Mesenchymal stem cell (in vitro differentiated cells and primary cell): Measurements from ENCODE around the gene GRAMD2A.

ENCODE experiments used
- DNase-seq: peaks from one replicate; pipeline ENCODE4 v3.0.0-alpha.2; 2013
- H2AFZ ChIP-seq: one replicate; pipeline ENCODE4 v1.6.1; 2013; ENCODE audit warnings: low read depth, mild to moderate bottlenecking, control low read depth, inconsistent platforms, low read length, moderate library complexity
- H2AK5ac ChIP-seq: 2 replicates; pipeline ENCODE4 v1.6.1; 2013; ENCODE audit warnings: low read length, moderate library complexity, mild to moderate bottlenecking, inconsistent platforms; ENCODE audit not compliant: severe bottlenecking
- H2BK120ac ChIP-seq: one replicate; pipeline ENCODE4 v1.6.1; 2013; ENCODE audit warnings: low read depth, mild to moderate bottlenecking, inconsistent platforms, low read length, moderate library complexity
- H2BK12ac ChIP-seq, 2 experiments: one replicate each; pipeline ENCODE4 v1.6.1; 2013; ENCODE audit warnings: inconsistent platforms in 2 of 2, low read length in 2 of 2, mild to moderate bottlenecking in 2 of 2, moderate library complexity in 2 of 2, control low read depth in 1 of 2
- H2BK15ac ChIP-seq: one replicate; pipeline ENCODE4 v1.6.1; 2013; ENCODE audit warnings: mild to moderate bottlenecking, low read depth, inconsistent platforms; ENCODE audit not compliant: poor library complexity, severe bottlenecking
- H2BK5ac ChIP-seq: 2 replicates; pipeline ENCODE4 v1.6.1; 2013; ENCODE audit warnings: low read depth, mild to moderate bottlenecking, low read length, control low read depth, inconsistent platforms; ENCODE audit not compliant: poor library complexity, severe bottlenecking
- H3K14ac ChIP-seq, 2 experiments: one replicate each; pipeline ENCODE4 v1.6.1; 2013; ENCODE audit warnings: inconsistent platforms in 2 of 2, low read length in 2 of 2, control low read depth in 1 of 2, mild to moderate bottlenecking in 1 of 2, moderate library complexity in 1 of 2
- H3K18ac ChIP-seq, 2 experiments: one replicate each; pipeline ENCODE4 v1.6.1; 2013; ENCODE audit warnings: inconsistent platforms in 2 of 2, low read length in 2 of 2, control low read depth in 1 of 2, low read depth in 1 of 2, mild to moderate bottlenecking in 1 of 2
- H3K23ac ChIP-seq, 2 experiments: one replicate each; pipeline ENCODE4 v1.6.1; 2013; ENCODE audit warnings: inconsistent platforms in 2 of 2, low read length in 2 of 2, mild to moderate bottlenecking in 2 of 2, moderate library complexity in 2 of 2, control low read depth in 1 of 2
- H3K27ac ChIP-seq: 2 replicates; pipeline ENCODE4 v1.5.1; 2013; ENCODE audit warnings: mild to moderate bottlenecking, moderate library complexity, low read length, control low read depth, inconsistent platforms; ENCODE audit not compliant: poor library complexity, severe bottlenecking
- H3K27me3 ChIP-seq, 2 experiments: 2 replicates each; pipeline versions ENCODE4 v1.6.1 to v1.7.0; 2013; ENCODE audit warnings: low read length in 2 of 2, mild to moderate bottlenecking in 2 of 2, moderate library complexity in 2 of 2, control low read depth in 1 of 2, inconsistent platforms in 1 of 2; ENCODE audit not compliant: control insufficient read depth in 1 of 2, insufficient read depth in 1 of 2
- H3K36me3 ChIP-seq, 2 experiments: 2 replicates each; pipeline versions ENCODE4 v1.6.1 to v1.7.0; 2013; ENCODE audit warnings: low read length in 2 of 2, control low read depth in 1 of 2, inconsistent platforms in 1 of 2, low read depth in 1 of 2, mild to moderate bottlenecking in 1 of 2; ENCODE audit not compliant: insufficient read depth in 2 of 2, control insufficient read depth in 1 of 2
- H3K4ac ChIP-seq, 2 experiments: one replicate each; pipeline ENCODE4 v1.6.1; 2013; ENCODE audit warnings: inconsistent platforms in 2 of 2, low read length in 2 of 2, mild to moderate bottlenecking in 2 of 2, moderate library complexity in 2 of 2, control low read depth in 1 of 2, low read depth in 1 of 2
- H3K4me1 ChIP-seq: 2 replicates; pipeline ENCODE4 v1.6.1; 2013; ENCODE audit warnings: low read depth, low read length, control low read depth; ENCODE audit not compliant: control insufficient read depth, insufficient read depth
- H3K4me2 ChIP-seq: 2 replicates; pipeline ENCODE4 v1.6.1; 2013; ENCODE audit warnings: low read length, mild to moderate bottlenecking, inconsistent platforms; ENCODE audit not compliant: poor library complexity, severe bottlenecking
- H3K4me3 ChIP-seq, 2 experiments: 2 replicates each; pipeline versions ENCODE4 v1.5.1 to v1.7.0; 2013; ENCODE audit warnings: low read length in 2 of 2, mild to moderate bottlenecking in 2 of 2, control low read depth in 1 of 2, low read depth in 1 of 2; ENCODE audit not compliant: insufficient read depth in 1 of 2
- H3K79me1 ChIP-seq: replicated peaks from 2 replicates; pipeline ENCODE4 v1.6.1; 2013; ENCODE audit warnings: mild to moderate bottlenecking, control low read depth, low read length, inconsistent platforms; ENCODE audit not compliant: poor library complexity, severe bottlenecking
- H3K9ac ChIP-seq: 2 replicates; pipeline ENCODE4 v1.7.0; 2013; ENCODE audit warnings: mild to moderate bottlenecking, low read length, moderate library complexity
- H3K9me3 ChIP-seq: 2 replicates; pipeline ENCODE4 v1.7.0; 2013; ENCODE audit warnings: mild to moderate bottlenecking, low read length; ENCODE audit not compliant: control insufficient read depth
- H4K8ac ChIP-seq: one replicate; pipeline ENCODE4 v1.6.1; 2013; ENCODE audit warnings: inconsistent platforms, mild to moderate bottlenecking, low read length, moderate library complexity
- H4K91ac ChIP-seq: one replicate; pipeline ENCODE4 v1.6.1; 2013; ENCODE audit warnings: mild to moderate bottlenecking, low read length, inconsistent platforms
- WGBS: methylation state at CpG from one replicate; pipeline ENCODE4 v1.1.7; 2013; ENCODE audit warnings: mixed read lengths; 5-methylcytosine and 5-hydroxymethylcytosine counted together

GRAMD2A gene

DNA sequence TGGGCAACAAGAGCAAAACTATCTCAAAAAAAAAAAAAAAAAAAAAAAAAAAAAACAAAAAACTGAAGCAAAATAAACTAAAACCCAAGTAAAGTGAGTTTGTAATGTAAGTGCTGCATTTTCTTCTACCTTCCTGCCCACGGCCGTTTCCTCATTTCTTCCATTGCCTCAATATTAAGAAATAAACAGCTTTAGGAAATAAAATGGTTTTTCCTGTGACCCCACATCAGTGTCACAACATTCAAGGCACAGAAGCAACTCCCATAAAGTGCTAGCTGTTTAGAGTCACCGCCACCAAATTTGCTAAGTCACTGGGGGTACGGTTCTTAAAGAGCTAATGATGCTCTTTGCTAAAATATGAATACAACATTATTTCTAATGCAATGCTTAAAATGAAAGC is 30.1 kb upstream of the GRAMD2A start:
- Histone ChIP-seq H2BK5ac (peak overlapping the region; percentile 8), H3K18ac (no peak overlapping the region)

DNA sequence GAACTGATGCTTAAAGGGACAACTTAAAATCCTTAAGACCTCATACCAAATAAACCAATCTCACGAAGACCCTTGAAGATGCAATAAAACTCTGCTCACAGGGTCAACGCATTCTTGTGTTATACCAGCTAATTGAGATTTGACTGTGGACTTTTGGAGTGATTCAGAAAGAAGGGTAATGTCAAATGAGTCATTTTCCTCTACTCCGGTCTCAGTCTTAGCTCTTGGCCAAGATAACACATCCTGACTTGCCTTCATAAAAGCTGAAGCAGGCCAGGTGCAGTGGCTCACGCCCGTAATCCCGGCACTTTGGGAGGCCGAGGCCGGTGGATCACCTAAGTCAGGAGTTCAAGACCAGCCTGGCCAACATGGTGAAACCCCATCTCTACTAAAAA is 29.6 kb upstream of the GRAMD2A start:
- Histone ChIP-seq H2AK5ac (no peak overlapping the region), H3K36me3 (peaks cover 18 to 32% of the 10 kb centered on the region in 2 experiments), H4K91ac (no peak overlapping the region), H3K4me1 (peaks cover 22% of the 10 kb centered on the region), H4K8ac (no peak overlapping the region), H3K9ac (peak overlapping the region; percentile 99), H2BK120ac (no peak overlapping the region), H2BK15ac (no peak overlapping the region), H3K4me2 (peak overlapping the region; percentile 44), H2BK12ac (no peak overlapping the region), H3K18ac (no peak overlapping the region), H3K4ac (no peak overlapping the region), H2BK5ac (peak overlapping the region; percentile 10), H2AFZ (no peak overlapping the region), H3K4me3 (peak overlapping the region in 1 of 2 experiments; percentile 98), H3K27ac (peak overlapping the region; percentile 98), H3K27me3 (no peaks in the 10 kb centered on the region), H3K79me1 (no peaks in the 10 kb centered on the region), H3K9me3 (no peaks in the 10 kb centered on the region), H3K14ac (no peak overlapping the region), H3K23ac (no peak overlapping the region)
- WGBS = 9% methylated on average over 8 of the region's 8 CpGs
- peak; percentile 87 for DNase-seq

More for the DNA sequence above, 30.1 kb upstream of the GRAMD2A start:
- Histone ChIP-seq H2AK5ac (no peak overlapping the region), H3K27me3 (no peaks in the 10 kb centered on the region), H2BK12ac (peak overlapping the region in 1 of 2 experiments; percentile 22), H3K9me3 (no peaks in the 10 kb centered on the region), H3K4ac (no peak overlapping the region), H3K4me1 (peaks cover 21% of the 10 kb centered on the region), H3K4me3 (peak overlapping the region in 1 of 2 experiments; percentile 98), H4K91ac (no peak overlapping the region), H3K4me2 (peak overlapping the region; percentile 80), H4K8ac (no peak overlapping the region), H3K14ac (no peak overlapping the region), H2BK120ac (no peak overlapping the region), H2AFZ (no peak overlapping the region), H2BK15ac (no peak overlapping the region), H3K79me1 (no peaks in the 10 kb centered on the region), H3K27ac (peak overlapping the region; percentile 98), H3K23ac (no peak overlapping the region), H3K36me3 (peaks cover 13 to 27% of the 10 kb centered on the region in 2 experiments), H3K9ac (peak overlapping the region; percentile 99)
- WGBS = 58% methylated on average over 3 of the region's 4 CpGs
- peak; percentile 51 for DNase-seq

DNA sequence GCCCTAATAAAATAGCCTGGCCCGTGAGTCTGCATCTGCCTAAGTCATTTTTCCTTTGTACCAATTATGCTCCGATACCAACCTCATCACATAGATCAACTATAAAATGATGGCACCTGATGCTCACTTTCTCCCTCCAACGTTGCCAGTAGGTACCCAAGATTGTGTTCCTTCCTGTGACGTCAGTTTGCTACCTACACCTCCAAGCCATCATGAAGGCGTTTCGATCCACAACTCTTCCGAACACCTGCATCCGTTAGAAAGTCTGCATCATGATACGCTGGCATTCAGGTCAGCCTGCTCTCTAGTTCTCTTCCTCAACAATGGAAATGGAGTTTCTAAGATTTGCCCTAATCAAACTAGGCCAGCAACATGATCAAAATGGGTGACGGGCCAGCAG is 25.7 kb upstream of the GRAMD2A start:
- Histone ChIP-seq H3K9ac (peak overlapping the region; percentile 12), H3K4me1 (peaks cover 32% of the 10 kb centered on the region), H3K23ac (peak overlapping the region in 1 of 2 experiments; percentile 61), H3K36me3 (peaks cover 27 to 70% of the 10 kb centered on the region in 2 experiments), H3K4me2 (no peak overlapping the region), H3K9me3 (no peaks in the 10 kb centered on the region), H4K91ac (no peak overlapping the region), H2BK15ac (no peak overlapping the region), H3K79me1 (no peaks in the 10 kb centered on the region), H2BK5ac (no peak overlapping the region), H3K14ac (no peak overlapping the region), H3K27ac (no peak overlapping the region), H3K4ac (no peak overlapping the region), H3K18ac (no peak overlapping the region), H4K8ac (no peak overlapping the region), H2BK120ac (no peak overlapping the region), H2AK5ac (no peak overlapping the region), H3K27me3 (no peaks in the 10 kb centered on the region), H2AFZ (no peak overlapping the region), H2BK12ac (no peak overlapping the region), H3K4me3 (no peak overlapping the region)
- DNase-seq = no peak
- WGBS = 94% methylated on average over 9 of the region's 10 CpGs

DNA sequence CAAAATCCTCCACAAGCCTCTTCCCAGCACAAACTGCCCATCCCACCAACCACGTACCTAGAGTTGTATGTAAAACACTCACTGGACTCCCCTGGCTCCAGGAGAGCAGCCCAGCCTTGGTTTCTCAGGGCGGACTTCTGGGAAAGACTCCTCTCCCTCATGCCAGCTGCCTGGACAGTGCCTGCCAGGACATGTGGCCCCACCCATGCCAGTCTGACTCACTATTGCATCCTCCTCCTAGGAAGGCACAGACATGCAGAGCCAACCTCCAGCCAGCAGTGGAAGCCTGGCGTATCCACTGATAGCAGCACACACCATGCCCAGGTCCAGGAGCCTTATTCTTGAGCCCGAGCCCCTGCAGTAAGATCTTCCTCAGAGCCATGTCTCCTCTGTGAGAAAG is 24.8 kb upstream of the GRAMD2A start:
- H3K18ac ChIP-seq = peak overlapping the region in 1 of 2 experiments; percentile 7
- H3K79me1 ChIP-seq = no peaks in the 10 kb centered on the region
- H3K23ac ChIP-seq = peak overlapping the region in 1 of 2 experiments; percentile 48
- no peak overlapping the region for H2BK5ac ChIP-seq
- 90% methylated on average over 4 of the region's 4 CpGs for WGBS
- no peaks in the 10 kb centered on the region for H3K9me3 ChIP-seq
- no peak overlapping the region for H3K14ac ChIP-seq
- no peaks in the 10 kb centered on the region for H3K27me3 ChIP-seq
- no peak overlapping the region for H3K4me2 ChIP-seq
- H2AK5ac ChIP-seq = no peak overlapping the region
- no peak overlapping the region for H2BK15ac ChIP-seq
- H3K27ac ChIP-seq = peak overlapping the region; percentile 24
- H3K9ac ChIP-seq = peak overlapping the region; percentile 57
- no peak overlapping the region for H2AFZ ChIP-seq
- DNase-seq = no peak
- H4K8ac ChIP-seq = no peak overlapping the region
- no peak overlapping the region for H2BK12ac ChIP-seq
- no peak overlapping the region for H2BK120ac ChIP-seq
- H3K36me3 ChIP-seq = peaks cover 31 to 79% of the 10 kb centered on the region in 2 experiments
- no peak overlapping the region for H4K91ac ChIP-seq
- H3K4me1 ChIP-seq = peaks cover 34% of the 10 kb centered on the region
- peak overlapping the region in 1 of 2 experiments; percentile 48 for H3K4me3 ChIP-seq
- no peak overlapping the region for H3K4ac ChIP-seq
